Colonic mucosa (tissue), 4 donors: Measurements from ENCODE around the gene SERPINH1. TPM values are rescaled to one million over a fixed set of nuclear protein-coding genes. Genes with fewer than 3 reads are reported as not detected.

Source experiments
- DNase-seq: peaks from one replicate; pipeline ENCODE4 v3.0.0-alpha.2; 2020
- H3K27ac ChIP-seq: fragments of 200-600 bp; one replicate; pipeline ENCODE4 v1.8.0; 2021
- H3K27me3 ChIP-seq: fragments of 200-600 bp; one replicate; pipeline ENCODE4 v1.8.0; 2021
- H3K36me3 ChIP-seq: fragments of 200-600 bp; one replicate; pipeline ENCODE4 v1.8.0; 2021
- H3K4me1 ChIP-seq: fragments of 200-600 bp; one replicate; pipeline ENCODE4 v1.8.0; 2021; ENCODE audit warnings: mild to moderate bottlenecking
- H3K4me3 ChIP-seq: fragments of 200-600 bp; one replicate; pipeline ENCODE4 v1.8.0; 2021
- H3K9ac ChIP-seq, 2 donors: one replicate each; pipeline ENCODE4 v1.7.0; 2013; ENCODE audit warnings: control low read depth in 2 of 2, low read depth in 2 of 2, low read length in 2 of 2
- H3K9me3 ChIP-seq: fragments of 200-600 bp; one replicate; pipeline ENCODE4 v1.8.0; 2021
- CTCF ChIP-seq: fragments of 200-600 bp; IDR thresholded peaks from one replicate; pipeline ENCODE4 v1.8.0; 2022; ENCODE audit warnings: antibody characterized with exemption, mild to moderate bottlenecking
- intact Hi-C: fragments of 100-400 bp; cut with DNase I; formaldehyde crosslinking; loops from one replicate; pipeline ENCODE4 v1.14.1; 2022
- total RNA-seq, 2 donors: library from RNA; stranded (reverse); fragmentation: NEBNext Ultra II Directional in 1 of 2; extraction: Animal tissue kit (Norgen Biotek cat#: 25700) in 1 of 2; gene quantifications; one replicate each; pipeline ENCODE4 v1.2.1, GENCODE V29; 2021
- donor health status: healthy.
- donor health status: DM: no; HTN: no; CAD: no.
- donor health status: DM: no; HTN: no; CAD: no.

The SERPINH1 gene
- total RNA-seq, 2 donors from 2014 or later = 66.3 to 136 TPM

GRCh38 chr11:75603791-75604736, 42.0 kb downstream of the SERPINH1 start:
- Histone ChIP-seq H3K36me3 (no peaks in the 10 kb centered on the region), H3K9me3 (no peaks in the 10 kb centered on the region), H3K9ac (no peak overlapping the region), H3K27ac (no peak overlapping the region), H3K4me1 (no peaks in the 10 kb centered on the region), H3K27me3 (no peaks in the 10 kb centered on the region), H3K4me3 (no peak overlapping the region)
- DNase-seq = no peak
- intact Hi-C loops = no loop called here
- no peak for TF ChIP-seq CTCF

- Histone ChIP-seq H3K27me3 (no peaks in the 10 kb centered on the region), H3K4me1 (no peaks in the 10 kb centered on the region), H3K27ac (no peak overlapping the region), H3K4me3 (no peak overlapping the region), H3K36me3 (no peaks in the 10 kb centered on the region), H3K9me3 (no peaks in the 10 kb centered on the region), H3K9ac (no peak overlapping the region)
- no peak for DNase-seq
- intact Hi-C loops = no loop called here
- no peak for TF ChIP-seq CTCF
Observed at GRCh38 chr11:75606099-75606498, 44.0 kb downstream of the SERPINH1 start.

- Histone ChIP-seq H3K4me1 (no peaks in the 10 kb centered on the region), H3K36me3 (no peaks in the 10 kb centered on the region), H3K27ac (no peak overlapping the region), H3K27me3 (no peaks in the 10 kb centered on the region), H3K9me3 (no peaks in the 10 kb centered on the region), H3K9ac (no peak overlapping the region), H3K4me3 (no peak overlapping the region)
- no peak for DNase-seq
- intact Hi-C loops = no loop called here
- TF ChIP-seq CTCF = no peak
Observed at GRCh38 chr11:75611823-75612222, 49.8 kb downstream of the SERPINH1 start.

GRCh38 chr11:75615751-75616150, 53.7 kb downstream of the SERPINH1 start:
- Histone ChIP-seq H3K36me3 (no peaks in the 10 kb centered on the region), H3K9ac (no peak overlapping the region), H3K4me1 (no peaks in the 10 kb centered on the region), H3K9me3 (no peaks in the 10 kb centered on the region), H3K27me3 (no peaks in the 10 kb centered on the region), H3K4me3 (no peak overlapping the region), H3K27ac (no peak overlapping the region)
- intact Hi-C loops = no loop called here
- DNase-seq = no peak
- TF ChIP-seq CTCF = no peak

GRCh38 chr11:75616281-75616680, 54.2 kb downstream of the SERPINH1 start:
- Histone ChIP-seq H3K9me3 (no peaks in the 10 kb centered on the region), H3K4me1 (no peaks in the 10 kb centered on the region), H3K27me3 (no peaks in the 10 kb centered on the region), H3K4me3 (no peak overlapping the region), H3K9ac (no peak overlapping the region), H3K36me3 (no peaks in the 10 kb centered on the region), H3K27ac (no peak overlapping the region)
- intact Hi-C loops = no loop called here
- TF ChIP-seq CTCF = no peak
- no peak for DNase-seq

Other genes starting within 250 kb of the SERPINH1 start
- gene ARRB1, start 210.6 kb upstream of the SERPINH1 start, total RNA-seq = 10 to 100 TPM; 70.3 to 73.4 TPM
- gene RPS3, start 162.7 kb upstream of the SERPINH1 start, total RNA-seq = 1,000 to 10,000 TPM; 2,133 to 2,596 TPM
- gene KLHL35, start 129.1 kb upstream of the SERPINH1 start, total RNA-seq = under 1 TPM; 0.50 to 0.67 TPM
- 1 to 10 TPM; 2.6 to 4.1 TPM for gene GDPD5, start 36.3 kb upstream of the SERPINH1 start, total RNA-seq
- 1 to 10 TPM in 1 of 2 donors, under 1 TPM in 1; 0.79 to 2.6 TPM for gene MAP6, start 106.8 kb downstream of the SERPINH1 start, total RNA-seq
- gene MOGAT2, start 155.6 kb downstream of the SERPINH1 start, total RNA-seq = 100 to 1,000 TPM; 168 to 211 TPM
- gene DGAT2, start 206.5 kb downstream of the SERPINH1 start, total RNA-seq = 1 to 10 TPM; 3.0 to 5.9 TPM